Liver (tissue), 3 donors: ENCODE measurements around the gene SBF2.

Experiments used
- RAD21 ChIP-seq, 2 donors: IDR thresholded peaks; 2 replicates each; pipeline ENCODE4 v1.6.1; 2016; ENCODE audit warnings: antibody characterized with exemption in 2 of 2, mild to moderate bottlenecking in 2 of 2
- SP1 ChIP-seq: IDR thresholded peaks from 2 replicates; pipeline ENCODE4 v1.6.1; 2018; ENCODE audit warnings: antibody characterized with exemption, mild to moderate bottlenecking
- TF ChIP-seq, protein P1 (sequence below): fragments of 150-350 bp; IDR thresholded peaks from 2 replicates; pipeline ENCODE4 v1.5.1; 2017; ENCODE audit warnings: improper control_type of control experiment, low read depth, low read length; ENCODE audit not compliant: missing input control
- TF ChIP-seq, protein P2 (sequence below): IDR thresholded peaks from 2 replicates; pipeline ENCODE4 v1.6.1; 2016; ENCODE audit warnings: antibody characterized with exemption
- TF ChIP-seq, protein P3 (sequence below): IDR thresholded peaks from 2 replicates; pipeline ENCODE4 v1.6.1; 2016; ENCODE audit warnings: antibody characterized with exemption
- donor health status: healthy.
- donor health status: healthy.

DNA sequence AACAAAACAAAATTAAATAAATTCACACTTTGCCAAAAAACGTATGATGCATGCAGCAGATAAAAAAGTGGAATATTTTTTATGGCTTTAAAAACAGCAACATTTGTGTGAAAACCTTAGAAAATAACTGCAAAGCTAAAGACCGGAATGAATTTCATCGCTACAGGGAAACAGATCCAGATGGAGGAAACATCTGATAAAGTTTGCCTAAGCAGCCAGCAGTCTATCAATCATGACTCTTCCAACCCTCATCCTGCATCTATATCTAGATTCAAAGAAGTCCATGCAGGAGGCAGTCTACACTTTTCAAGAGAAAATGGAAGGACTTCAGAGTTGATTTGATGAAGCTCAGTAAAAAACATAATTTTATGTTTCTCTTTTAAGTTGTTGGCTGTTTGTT, 503.3 kb downstream of the SBF2 start:
- TF ChIP-seq, protein P1, sequence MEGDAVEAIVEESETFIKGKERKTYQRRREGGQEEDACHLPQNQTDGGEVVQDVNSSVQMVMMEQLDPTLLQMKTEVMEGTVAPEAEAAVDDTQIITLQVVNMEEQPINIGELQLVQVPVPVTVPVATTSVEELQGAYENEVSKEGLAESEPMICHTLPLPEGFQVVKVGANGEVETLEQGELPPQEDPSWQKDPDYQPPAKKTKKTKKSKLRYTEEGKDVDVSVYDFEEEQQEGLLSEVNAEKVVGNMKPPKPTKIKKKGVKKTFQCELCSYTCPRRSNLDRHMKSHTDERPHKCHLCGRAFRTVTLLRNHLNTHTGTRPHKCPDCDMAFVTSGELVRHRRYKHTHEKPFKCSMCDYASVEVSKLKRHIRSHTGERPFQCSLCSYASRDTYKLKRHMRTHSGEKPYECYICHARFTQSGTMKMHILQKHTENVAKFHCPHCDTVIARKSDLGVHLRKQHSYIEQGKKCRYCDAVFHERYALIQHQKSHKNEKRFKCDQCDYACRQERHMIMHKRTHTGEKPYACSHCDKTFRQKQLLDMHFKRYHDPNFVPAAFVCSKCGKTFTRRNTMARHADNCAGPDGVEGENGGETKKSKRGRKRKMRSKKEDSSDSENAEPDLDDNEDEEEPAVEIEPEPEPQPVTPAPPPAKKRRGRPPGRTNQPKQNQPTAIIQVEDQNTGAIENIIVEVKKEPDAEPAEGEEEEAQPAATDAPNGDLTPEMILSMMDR: no peak
- TF ChIP-seq RAD21 (IDR thresholded peaks at IDR 0.05) (no peak), SP1 (no peak)
- TF ChIP-seq, protein P2, sequence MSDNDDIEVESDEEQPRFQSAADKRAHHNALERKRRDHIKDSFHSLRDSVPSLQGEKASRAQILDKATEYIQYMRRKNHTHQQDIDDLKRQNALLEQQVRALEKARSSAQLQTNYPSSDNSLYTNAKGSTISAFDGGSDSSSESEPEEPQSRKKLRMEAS: no peak
- TF ChIP-seq, protein P3, sequence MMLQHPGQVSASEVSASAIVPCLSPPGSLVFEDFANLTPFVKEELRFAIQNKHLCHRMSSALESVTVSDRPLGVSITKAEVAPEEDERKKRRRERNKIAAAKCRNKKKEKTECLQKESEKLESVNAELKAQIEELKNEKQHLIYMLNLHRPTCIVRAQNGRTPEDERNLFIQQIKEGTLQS: no peak
